CD4-positive, alpha-beta T cell treated with Interleukin-12 subunit alpha and Interleukin-12 subunit beta, for 1 hour (primary cell): ENCODE measurements around the gene CPTP.
"Not testable (repeated sequence)": the region's sequence is repeated elsewhere in the genome, so short reads cannot be mapped to it uniquely, and the experiment has no call there.

Source experiments
- DNase-seq: peaks from one replicate; pipeline ENCODE4 v3.0.0-alpha.2; 2020

CPTP gene

GRCh38 chr1:1352786-1353388 lies 28.3 kb downstream of the CPTP start:
- no peak for DNase-seq

DNA sequence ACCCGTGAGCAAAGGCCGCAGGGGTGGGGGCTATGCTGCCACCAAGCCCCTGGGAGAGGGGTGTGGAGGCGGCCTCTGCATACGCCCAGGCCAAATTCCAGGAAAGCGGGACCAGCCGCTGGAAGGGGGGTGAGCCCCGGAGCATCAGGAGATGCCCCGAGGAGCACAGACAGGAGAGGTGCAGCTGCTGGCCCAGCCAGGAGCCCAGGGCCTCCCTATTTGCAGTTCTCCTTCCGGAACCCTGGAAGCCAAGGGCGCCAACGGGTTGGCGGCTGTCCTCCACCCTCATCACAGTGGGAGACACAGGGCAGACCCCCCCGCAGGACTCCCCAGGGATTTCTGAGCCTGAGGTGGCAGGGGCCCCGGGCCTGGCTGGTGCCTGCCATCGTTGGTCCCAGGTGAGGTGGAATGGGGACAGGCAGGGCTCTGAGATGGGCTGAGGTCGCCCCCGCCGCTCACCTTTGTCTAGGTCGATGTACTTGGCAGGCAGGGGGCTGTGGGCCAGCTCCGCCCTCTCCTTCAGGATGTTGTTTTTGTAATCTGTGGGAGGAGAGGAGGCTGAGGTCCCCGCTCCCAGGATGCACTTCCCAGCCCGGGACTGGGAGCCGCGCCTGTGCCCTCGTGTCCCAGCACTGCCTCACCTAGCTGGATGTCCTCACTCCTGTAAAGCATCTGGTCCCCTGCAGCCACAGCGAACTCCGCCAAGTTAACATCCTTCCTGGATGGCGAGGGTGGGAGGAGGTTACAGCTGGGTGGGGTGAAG lies 29.0 kb downstream of the CPTP start:
- no peak for DNase-seq

DNA sequence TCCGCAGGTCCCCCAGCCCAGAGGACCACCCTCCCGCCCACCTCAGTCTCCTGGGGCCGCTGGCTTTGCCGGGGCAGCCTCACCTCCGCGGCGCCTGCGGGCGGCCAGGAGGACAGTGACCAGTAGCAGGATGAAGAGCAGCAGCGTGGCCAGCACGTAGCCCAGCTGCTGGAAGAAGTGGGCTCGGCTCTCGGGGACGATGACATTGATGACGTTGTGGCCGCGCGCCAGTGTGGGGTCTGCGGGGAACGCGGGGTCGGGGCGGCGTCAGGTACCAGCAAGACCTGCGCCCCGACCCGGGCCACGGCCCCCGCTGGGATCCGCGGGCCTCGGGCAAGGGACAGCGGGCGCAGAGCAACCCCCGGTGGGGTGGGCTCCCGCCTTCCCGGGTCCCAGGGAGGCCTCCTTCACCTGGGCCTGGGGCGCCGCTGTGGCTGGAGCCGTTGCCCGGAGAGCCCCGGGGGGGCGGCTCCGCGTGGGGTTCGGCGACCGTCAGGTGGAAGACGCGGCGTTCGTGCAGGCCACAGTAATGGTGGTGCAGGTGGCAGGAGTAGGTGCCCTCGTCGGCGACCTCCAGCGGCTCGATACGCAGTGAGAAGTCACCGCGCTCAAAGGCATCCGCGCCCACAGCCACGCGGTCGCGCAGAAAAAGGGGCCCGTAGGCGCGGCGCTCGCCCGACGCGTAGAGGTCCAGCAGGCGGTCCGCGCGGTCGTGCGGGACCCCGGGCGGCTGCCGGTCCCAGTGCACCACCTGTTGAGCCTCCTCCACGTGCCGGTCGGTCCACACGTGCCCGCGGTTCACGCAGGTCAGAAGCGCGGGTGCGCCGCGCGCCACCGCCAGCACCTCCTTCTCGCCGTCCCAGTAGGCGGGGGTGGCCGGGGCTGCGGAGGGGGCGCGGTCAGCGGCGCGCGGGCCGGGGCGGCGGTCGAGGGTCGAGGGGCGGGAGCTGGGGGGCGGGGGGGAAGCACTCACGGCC lies 30.0 kb downstream of the CPTP start:
- DNase-seq = peak; percentile 37

- no peak for DNase-seq
These were observed 30.8 kb downstream of the CPTP start for GRCh38 chr1:1355416-1355815.

DNA sequence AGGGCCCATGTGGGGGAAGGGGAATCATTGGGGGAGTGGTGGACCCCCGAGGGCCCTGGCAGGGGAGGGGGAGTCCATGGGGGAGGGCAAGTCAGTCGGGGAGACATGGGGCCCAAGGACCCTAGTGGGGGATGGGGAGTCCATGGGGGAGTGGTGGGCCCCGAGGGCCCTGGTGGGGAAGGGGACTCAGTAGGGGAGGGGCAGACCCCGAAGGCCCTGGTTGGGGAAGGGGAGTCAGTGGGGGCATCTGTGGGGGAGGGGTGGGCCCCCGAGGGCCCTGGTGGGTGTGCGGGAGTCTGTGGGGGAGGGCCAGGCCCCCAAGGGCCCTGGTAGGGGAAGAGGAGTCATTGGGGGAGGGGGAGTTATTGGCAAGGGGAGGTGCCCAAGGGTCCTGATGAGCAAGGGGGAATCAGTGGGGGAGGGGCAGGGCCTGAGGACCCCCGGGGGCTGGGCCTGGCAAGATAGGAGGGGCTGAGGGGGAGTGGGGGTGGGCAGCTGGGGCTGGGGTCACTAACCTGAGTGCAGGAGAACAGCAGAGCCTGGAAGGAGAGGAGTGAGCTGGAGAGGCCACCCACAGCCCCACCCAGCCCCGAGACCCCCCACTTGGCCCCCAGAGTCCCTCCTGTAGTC lies 31.7 kb downstream of the CPTP start:
- no peak for DNase-seq

DNA sequence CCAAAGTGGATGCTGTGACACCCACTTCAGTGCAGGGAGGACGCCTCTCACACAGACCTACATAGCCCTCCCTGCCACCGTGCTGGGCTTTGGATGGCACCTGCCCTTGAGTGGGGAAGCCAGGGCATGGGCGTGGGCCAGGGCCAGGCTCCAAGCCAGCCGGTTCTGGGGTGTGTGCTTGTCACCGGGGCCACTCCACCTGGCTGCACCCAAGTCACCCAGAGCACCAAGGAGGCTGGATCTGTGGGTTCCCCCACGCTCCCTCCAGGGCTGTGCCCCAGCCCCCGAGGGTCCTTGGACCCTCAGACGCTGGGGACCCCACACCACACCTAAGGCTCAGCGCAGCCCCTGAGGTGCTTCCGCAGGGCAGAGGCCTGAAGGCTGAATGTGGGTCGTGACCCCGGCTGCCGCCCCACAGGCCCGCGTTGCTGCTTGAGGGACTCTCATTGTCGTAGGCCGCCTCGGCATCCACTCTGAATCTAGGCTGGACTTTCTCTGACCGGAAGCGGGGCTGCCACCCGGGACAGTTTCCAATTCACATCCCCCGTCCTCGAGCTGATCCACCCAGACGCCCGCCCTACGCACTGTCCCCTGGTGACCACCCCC lies 32.3 kb downstream of the CPTP start:
- no peak for DNase-seq

DNA sequence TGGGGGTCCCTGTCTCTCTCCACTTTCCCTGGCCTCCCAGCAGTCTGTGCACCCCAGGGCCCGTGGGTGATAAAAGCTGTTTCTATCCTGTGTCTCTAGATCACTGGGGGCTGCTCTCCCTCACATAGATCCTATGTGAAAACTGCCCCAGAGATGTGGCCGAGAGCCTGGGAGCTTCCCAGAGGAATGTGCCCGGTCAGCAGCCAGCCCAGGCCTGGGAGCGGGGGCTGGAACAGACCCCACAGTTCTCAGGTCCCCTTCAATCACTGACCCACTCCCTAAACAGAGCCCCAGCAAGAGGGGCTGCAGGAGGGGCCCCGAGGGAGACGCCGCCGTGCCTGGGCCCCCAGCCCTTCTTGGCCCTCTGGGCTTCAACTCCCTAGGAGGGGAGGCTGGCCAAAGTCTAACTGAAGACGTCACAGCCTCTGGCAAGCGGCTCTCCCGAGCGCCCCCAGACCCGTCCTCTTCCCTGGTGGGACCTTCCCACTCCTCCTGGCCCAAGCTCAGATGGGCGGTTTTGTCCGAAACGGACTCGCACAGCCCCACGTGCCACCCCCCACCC lies 33.4 kb downstream of the CPTP start:
- DNase-seq = no peak

DNA sequence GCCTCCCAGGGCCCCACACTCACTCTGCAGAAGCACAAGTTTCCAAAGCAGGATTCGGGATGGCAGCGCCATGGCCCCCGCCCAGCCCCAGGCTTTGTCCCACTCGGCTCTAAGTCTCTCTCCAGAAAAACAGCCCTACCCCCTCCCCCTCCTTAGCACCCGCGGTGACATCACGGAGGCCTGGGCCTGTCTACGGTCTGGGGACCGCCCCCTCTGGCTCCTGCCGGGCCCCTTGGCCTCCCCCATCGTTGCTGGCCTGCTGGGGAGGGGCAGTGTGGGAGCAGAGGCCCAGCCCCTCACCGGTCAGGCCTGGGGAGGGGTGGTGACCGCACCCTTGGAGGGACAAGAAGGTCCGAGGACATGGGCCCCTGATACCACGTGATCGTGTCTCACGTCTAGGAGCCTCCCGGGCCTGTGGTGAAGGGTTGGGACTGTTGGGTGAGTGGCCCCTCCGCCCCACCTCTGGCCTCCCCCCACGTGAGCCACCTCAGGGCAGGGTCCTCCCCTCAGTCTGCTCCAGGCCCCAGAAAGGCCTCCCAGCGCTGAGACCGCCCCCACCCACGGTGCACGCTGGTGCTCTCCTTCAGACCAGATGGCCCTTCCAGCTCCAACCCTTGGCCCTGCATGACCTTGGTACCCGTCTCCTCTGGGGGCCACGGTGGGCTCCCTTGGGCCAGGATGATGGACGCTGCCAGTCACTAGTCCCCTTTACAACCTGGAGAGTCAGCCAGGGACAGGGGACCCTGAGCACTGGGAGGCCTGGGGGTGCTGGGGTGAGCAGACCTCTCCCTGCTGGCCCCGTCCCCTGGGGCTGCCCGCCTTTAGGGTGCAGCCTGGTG lies 34.0 kb downstream of the CPTP start, which contains the start of gene MXRA8:
TSS of gene MXRA8 (minus strand) at position 123 of the 839 bp plus-strand sequence. CDS start at position 72, 51 bp downstream.
- no peak for DNase-seq

DNA sequence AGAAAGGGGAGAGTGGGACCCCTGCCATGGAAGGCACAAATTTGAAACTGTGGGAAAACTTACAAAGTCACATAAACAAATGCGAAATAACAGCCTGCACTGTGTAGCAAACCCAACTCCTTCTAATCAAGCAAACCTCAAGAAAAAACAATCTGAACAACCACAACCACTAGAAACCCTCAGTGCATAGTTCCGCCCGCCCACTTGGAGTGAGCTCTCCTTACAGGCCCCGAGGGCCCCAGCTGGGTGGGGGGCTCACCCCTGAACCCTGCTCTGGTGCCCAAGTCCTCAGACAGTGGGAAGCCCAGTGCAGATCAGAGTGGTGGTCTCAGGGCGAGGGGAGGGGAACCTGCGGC lies 34.7 kb downstream of the CPTP start:
- no peak for DNase-seq

DNA sequence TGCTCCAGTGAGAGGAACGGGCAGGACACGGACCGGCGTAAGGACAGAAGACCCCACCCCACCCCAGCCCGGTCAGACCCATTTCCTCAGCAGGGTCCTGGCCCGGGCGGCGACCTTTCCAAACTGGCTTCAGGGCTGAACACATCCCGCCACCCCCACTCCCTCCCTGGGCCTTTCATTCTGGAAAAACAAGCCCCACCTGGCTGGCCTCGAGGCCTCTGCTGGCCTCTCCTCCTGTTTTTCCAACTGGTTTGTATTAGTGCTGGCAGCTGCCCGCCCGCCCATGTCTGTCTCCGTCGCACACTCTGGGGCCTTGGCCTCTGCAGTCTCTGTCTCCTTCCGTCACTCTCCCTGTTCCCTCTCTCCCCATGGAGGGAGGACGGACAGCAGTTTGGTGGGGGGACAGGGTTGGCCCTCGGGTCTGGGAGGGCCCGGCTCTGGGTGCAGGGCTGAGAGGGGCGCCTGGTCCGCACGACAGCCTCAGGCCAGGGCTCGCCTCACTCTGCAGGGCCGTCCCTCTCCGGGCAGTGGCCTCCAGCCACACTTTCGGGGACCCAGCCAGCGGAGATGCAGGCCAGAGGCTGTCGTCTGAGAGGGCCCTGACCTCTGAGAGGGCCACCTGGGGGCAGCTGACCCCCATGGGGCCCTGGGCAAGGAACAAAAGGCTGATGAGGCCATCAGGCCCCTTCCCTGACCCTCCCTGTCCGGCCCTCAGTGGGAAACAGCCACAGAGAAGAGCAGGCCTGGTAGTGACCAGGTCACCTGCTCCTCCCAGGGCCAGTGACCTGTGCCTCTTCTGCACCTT lies 35.3 kb downstream of the CPTP start:
- DNase-seq = no peak

GRCh38 chr1:1360506-1361169 lies 36.0 kb downstream of the CPTP start:
- no peak for DNase-seq

DNA sequence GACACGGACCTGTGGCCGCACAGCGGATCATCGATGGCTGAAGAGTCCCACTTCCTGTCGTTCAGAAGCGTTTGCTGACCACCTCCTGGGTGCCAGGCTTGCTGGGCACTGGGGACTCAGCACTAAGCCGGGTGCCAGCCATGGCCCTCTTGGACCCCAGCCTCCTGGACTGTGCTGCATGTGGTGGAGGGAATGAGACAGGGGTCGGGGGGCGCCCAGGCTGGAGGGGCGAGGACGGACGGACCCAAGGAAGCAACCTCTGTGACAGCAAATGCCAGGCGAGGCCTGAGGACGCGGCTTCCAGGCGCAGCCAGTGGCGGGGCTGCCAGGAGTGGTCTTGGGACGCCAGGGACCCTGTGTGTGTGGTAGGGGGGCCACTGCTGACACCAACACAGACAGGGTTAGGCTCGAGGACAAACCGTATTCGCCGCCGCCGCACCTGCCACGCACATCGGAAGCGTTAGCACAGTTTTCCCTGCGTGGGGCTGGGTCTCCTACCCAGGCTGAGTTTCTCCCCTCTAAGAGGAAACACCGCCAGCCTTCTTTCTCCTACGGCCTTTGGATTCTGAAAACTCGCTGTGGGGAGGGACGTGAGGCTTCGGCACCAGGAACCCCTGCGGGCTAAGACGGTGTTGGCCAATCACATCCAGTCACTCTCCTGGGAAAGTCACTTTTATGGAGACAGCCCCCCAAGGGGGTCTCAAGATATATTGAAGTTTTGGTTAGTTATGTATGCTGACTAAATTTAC lies 36.8 kb downstream of the CPTP start:
- no peak for DNase-seq

DNA sequence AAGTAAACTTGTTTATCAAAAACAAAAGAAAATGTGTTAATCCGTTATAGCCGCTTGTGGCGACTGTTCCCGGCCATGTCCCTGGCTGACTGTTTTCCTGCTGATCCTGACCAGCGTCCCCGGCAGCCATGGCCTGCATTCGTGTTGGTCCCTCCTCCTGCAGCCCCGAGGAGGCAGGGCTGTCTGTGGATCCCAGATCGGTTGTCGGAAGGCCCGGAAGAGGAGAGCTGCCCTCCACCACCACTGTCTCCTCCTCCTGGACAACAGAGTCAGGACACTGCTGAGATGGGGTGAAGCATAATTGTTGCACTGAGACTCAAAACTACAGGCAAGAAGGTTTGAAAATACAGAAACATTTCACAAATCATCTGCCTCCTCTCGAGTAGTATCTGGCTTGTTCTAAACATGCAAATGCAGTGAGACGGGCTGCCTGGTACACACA lies 37.4 kb downstream of the CPTP start:
- DNase-seq = no peak

DNA sequence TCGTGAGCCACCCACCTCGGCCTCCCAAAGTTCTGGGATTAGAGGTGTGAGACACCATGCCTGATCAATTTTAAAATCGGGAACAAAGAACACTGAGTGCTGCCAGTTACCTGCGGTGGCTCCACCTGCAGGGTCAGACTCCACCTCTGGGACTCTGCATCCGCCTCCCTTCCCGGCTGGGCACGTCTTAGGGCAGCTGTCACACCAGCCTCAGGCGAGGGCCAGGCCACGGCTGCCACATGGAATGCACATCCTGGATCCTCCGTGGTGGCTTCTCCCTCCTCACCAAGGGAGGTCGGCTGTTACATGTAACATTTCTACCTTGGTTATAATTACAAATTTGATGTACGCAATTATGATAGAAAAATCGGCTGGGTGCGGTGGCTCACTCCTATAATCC lies 39.7 kb downstream of the CPTP start:
- DNase-seq = no peak

DNA sequence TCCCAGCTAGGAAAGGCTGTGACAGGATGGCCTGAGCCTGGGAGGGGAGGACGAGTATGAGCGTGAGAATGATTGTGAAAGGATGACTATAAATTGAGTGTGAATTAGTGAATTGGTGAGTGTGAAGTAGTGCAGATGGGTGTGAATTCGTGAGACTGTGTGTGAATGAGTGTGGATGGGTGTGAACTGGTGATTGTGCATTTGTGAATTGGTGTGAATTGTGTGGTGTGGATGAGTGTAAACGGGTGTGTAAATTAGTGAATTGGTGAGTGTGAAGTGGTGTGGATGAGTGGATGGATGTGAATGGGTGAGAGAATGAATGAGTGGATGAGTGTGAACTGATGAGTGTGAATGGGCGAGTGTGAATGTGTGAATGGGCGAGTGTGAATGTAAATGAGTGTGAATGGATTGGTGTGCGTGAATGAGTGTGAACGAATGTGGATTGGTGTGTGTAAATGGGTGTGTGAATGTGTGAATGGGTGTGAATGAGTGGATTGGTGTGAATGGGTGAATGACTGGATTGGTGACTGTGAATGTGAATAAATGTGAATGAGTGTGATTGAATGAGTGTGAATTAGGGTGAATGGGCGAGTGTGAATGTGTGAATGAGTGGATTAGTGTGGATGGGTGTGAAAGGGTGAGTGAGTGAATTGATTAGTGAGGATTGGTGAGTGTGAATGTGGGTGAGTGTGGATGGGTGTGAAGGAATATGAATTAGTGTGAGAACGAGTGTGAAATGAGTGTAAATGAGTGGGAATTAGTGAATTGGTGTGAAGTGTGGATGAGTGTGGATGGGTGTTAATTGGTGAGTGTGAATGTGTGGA lies 41.5 kb downstream of the CPTP start:
- no peak for DNase-seq

DNA sequence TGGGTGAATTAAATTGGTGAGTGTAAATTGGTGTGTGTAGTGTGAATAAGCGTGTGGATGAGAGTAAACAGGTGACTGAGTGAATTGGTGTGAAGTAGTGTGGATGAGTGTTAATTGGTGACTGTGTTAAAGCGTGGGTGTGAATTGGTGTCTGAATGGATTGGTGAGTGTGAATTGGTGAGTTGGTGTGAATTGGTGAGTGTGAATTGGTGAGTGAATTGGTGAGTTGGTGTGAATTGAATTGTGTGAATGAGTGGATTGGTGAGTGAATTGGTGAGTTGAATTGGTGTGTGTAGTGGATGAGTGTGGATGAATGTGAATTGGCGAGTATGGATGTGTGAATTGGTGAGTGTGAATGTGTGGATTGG lies 42.1 kb downstream of the CPTP start:
- no peak for DNase-seq

DNA sequence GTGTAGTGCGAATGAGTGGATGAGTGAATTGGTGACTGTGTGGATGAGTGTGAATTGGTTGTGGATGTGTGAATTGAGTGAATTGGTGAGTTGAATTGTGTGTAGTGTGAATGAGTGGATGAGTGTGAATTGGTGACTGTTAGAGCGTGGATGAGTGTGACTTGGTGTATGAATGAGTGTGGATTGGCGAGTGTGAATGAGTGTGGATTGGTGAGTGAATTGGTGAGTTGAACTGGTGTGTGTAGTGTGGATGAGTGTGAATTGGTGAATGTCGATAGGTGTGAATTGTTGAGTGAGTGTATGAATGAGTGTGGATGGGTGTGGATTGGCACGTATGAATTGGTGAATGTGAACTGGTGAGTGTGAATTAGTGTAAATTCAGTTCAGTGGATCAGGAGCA lies 42.7 kb downstream of the CPTP start:
- no peak for DNase-seq

- DNase-seq = not testable (repeated sequence)
These were observed 45.5 kb downstream of the CPTP start for GRCh38 chr1:1370094-1370493.
